GM21825 (cell line): ENCODE data around the gene TPCN1.

ENCODE experiments used
- ATAC-seq: cut with Tn5 transposase; IDR thresholded peaks from one replicate; pipeline ENCODE4 v1.9.1; 2021; ENCODE audit warnings: mild to moderate bottlenecking, moderate library complexity; ENCODE audit not compliant: unreplicated experiment

Gene TPCN1

GRCh38 chr12:113301811-113302210 is 80.5 kb downstream of the TPCN1 start:
- no peak for ATAC-seq

DNA sequence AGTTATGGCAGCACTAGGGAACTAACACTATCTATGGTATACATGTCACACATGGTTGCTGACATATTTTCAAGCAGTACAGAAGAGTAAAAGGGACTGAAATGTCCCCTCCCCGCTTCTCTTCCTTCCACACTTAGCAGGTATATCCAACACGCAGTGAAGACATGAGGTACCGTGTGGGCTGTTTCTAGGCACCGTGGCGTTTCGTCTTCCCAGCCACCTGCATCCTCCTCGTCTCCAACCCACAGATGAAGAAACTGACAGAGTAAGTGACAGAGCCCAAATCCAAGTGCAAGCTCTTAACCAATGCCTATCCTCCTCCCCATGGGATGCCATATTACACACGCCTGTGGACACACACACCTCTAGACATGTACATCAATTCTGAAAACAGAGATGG is 81.2 kb downstream of the TPCN1 start:
- no peak for ATAC-seq

- ATAC-seq: no peak
These were observed 81.8 kb downstream of the TPCN1 start for GRCh38 chr12:113302886-113303640.

DNA sequence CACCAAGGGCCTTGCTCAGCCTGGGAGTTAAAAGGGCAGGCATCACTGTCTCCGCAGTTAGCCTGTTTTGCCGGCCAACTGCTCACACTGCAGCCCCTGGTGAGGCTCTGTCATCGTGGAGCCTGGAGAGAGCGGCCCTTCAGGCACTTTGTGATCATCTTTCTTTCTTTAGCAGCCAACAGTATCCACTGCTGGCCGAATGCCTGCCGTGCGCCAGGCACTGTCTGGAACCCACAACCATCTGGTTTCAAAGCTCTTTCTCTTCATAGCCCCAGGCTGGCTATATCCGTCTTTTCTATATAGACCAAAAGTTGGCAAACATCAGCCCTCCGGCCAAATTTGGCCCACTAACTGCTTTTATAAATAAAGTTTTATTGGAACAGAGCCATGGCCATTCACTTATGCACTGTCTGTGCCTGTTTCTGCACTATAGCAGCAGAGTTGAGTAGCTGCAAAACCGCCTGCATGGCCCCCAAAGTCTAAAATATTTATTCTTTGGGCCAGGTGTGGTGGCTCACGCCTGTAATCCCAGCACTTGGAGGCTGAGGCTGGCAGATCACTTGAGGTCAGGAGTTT is 84.1 kb downstream of the TPCN1 start:
- ATAC-seq: no peak

DNA sequence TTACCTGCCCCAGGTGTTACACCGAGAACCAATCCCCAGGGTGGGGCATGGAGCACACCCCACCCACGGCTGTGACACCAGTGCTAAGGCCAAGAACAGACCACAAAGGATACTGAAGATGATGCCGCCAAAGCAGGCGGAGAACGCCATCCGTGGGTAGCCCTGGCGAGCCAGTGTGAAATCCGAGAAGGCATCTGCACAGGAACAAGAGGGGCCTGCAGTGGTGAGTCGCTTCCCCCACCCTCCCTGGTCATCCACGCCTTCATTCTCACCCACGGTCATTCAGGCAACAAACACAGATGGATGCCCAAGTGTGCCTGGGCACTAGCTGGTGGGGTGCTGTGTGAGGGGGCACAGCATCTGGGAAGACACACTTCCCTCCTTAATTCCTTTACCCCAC is 85.1 kb downstream of the TPCN1 start:
- no peak for ATAC-seq

DNA sequence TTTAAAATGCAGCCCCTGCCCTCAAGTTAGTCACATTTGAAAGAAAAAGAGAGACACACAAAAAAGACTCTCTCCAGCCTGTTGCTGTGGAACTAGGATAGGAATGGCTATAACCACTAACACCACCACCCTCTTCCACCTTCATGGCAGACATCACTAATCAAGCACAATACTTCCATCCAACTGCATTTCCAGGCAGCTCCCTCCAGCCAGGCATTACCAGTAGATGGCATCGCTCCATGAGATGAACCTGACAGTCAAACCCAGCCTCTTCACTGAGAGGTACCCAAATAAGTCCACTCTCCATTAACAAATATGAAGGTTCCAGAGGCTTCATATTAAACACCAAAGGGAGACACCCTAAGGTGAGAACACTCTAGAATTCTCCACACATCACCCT is 89.2 kb downstream of the TPCN1 start:
- ATAC-seq: no peak

DNA sequence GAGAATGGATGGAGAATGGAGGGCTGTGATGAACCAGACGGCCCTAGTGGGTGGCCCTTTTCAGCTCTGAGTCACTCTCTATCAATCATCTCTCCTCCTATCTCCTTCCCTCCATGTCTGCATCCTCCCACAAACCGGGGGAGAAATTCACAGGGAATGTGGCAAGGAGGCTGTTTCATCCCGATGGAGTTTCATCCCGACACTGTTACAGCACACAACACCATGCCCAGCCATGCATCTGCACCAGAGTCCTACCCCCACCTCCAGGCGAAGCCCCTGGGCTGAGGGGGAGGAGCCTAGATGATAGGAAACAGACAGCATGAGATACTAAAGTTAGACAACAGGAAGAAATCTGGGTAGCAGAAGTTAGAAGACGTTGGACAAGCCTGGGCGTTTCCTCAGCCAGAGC is 92.9 kb downstream of the TPCN1 start:
- ATAC-seq: no peak

GRCh38 chr12:113315358-113315757 is 94.1 kb downstream of the TPCN1 start:
- no peak for ATAC-seq

GRCh38 chr12:113316155-113316554 is 94.9 kb downstream of the TPCN1 start:
- no peak for ATAC-seq

DNA sequence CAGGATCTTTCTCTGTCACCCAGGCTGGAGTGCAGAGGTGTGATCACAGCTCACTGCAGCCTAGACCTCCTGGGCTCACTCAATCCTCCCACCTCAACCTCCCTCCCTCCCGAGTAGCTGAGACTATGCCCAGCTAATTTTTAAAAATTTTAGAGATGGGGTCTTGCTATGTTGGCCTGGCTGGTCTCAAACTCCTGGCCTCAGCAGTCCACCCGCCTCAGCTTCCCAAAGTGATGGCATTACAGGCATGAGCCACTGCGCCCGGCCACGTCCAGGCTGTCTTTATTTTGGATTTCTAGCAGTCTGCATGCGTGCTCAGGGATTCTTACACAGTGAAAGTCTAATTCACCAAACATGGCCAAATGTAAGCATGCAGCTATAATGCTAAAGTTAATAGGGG is 95.9 kb downstream of the TPCN1 start:
- ATAC-seq: no peak

GRCh38 chr12:113318046-113318656 is 96.9 kb downstream of the TPCN1 start:
- ATAC-seq: no peak

DNA sequence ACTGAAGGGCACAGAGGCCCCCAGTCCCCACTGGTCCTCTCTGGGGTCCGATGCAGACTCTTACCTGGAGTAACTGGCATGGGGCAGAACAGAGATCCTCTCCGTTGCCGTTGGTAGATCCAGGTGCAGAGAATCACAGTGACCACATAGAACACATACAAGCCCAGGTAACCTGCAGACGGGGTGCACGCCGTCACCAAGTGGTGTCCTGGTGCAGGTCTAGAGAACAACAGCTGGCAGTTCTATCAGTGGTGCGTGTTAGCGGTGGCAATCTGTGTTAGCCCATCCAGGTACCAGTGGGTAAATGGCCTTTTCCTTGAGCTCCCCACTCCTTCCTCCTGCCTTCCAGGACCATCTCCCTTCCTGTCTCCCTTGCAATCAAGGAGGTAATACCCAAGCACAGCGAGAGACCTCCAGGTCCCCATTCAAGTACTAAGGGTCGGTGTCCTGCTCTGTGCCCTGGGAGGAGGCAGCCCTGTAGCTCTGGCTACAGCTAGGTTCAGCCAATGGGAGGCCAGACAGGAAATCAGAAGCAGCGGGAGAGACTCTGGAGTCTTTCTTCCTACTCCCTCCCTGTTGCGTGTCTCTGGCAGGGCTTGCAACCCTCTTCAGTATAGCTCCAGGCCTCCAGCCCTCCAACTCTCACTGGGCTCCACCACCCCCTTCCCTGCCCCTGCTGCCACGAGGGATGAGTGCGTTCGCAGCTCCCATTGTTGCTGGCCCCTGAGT is 97.8 kb downstream of the TPCN1 start:
- ATAC-seq: no peak

DNA sequence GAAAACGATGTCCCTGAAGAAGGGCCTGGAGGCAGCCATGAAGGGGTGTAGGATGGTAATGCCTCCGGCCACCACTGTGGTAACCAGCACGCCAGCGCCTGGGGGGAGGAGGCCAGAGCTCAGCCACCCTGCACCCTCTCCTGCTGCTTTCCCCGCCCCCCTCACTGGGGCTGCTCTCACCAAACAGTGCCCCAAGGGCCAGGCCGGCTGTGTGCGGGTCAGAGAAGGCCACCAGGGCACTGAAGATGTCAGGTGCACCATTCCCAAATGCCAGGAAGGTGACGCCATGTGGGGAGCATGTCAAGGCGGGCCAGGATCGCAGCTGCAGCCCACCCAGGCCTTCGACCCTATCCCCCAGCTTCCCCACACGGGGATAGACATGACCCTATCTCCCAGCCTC is 99.1 kb downstream of the TPCN1 start:
- no peak for ATAC-seq

- ATAC-seq: no peak
These were observed 101.1 kb downstream of the TPCN1 start for GRCh38 chr12:113322343-113322742.

DNA sequence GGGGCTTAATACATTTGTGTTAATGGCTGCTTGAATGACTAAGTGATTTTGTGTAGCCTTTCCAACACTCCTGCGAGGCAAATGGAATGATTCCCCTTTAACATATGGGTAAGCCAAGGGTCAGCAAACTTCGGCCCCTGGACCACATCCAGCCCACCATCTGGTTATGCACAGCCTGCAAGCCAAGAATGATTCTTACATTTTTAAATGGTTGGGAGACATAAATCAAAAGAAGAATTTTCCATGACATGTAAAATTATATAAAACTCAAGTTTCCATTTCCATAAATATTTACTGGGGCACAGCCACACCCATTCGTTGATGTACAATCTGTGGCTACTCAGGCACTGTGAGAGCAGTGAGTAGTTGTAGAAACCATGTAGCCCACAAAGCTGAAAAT is 104.7 kb downstream of the TPCN1 start:
- ATAC-seq: no peak

DNA sequence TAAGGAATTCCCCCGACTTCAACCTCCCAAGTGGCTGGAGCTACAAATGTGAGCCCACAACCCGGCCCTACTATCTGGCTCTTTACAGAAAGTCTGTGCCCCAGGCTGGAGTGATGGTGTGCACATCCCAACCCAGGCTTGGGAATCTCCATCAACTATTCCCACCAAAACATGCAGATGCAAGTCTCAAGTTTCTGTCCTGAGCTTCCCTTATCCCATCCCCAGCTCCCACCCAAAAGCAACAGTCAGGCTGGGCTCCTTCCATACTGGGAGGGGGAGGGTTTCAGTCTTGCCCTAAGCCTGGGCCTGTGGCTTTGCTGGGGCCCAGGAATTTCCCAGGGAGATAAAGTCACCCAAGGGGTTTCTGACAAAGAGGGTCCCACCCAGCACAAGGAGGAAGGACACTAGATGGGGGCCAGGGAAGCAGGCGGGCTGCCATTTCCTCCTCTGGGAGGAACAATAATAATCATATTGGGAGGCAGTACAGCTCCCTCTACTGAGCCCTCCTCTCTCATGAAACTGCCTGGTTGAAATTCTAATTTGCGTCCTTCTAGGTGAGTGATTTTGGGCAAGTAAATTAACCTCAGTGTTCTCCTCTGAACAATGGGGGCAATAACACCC is 105.6 kb downstream of the TPCN1 start:
- ATAC-seq: no peak

- no peak for ATAC-seq
These were observed 107.2 kb downstream of the TPCN1 start for GRCh38 chr12:113328368-113328889.

DNA sequence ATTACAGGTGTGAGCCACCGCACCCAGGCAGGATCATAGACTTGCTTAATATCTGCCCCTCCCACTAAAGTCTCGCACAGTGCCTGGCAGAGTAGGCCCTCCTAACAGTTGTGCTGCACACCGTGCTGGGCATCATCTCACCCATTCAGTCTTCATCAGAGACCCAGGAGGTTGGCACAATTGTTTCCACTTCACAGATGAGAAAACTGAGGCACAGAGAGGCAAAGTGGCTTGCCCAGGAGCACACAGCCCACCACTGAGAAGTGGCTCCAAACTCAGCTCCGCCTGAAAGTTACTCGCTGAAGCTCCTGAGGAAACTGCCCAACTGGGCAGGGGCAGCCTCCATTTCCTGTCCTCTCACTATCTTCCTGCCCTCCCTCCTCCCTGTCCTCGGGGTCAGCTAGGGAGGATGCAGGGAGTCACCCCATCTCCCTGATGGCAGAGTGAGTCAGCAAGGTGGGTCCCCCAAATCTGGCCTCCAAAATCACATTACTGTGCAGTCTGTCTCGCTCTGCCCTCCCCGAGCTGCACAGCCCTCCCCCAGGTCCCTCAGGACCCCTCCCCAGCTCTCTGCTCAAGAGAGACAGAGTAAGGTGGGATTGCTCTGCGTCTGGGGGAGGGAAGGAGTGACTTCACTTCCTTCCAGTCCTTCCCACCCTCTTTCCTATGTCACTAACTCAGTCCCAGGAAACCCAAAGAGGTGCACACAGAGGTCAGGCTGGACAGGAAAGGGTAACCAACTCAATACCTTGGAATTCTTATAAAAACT is 107.9 kb downstream of the TPCN1 start:
- no peak for ATAC-seq

DNA sequence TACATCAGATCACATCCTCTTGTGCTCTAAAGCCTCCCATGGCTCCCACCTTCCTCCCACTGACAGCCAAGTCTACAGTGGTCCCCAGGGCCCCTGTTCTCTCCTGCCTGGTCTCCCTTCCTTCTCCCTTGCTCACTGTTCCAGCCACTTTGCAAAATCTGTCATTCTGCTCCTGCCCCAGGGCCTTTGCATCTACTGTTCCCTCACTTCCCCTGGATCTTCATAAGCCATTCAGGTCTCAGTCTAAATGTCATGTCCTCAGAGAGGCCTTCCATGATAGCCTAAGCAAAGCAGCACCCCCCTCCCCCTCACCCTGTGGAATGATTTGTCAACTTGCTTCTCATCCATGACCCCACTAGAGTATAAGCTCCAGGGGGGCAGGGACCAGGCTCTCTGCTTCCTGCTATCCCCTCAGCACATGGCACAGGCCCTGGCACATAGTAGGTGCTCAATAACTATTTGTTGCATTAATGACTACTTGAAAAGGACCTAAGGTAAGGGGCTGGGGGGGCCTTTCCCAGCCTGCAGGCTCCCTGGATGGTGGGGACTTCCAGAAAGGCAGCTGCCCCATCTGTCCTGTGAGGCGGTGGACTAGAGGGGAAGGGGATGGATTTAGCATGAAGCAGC is 108.6 kb downstream of the TPCN1 start:
- no peak for ATAC-seq

DNA sequence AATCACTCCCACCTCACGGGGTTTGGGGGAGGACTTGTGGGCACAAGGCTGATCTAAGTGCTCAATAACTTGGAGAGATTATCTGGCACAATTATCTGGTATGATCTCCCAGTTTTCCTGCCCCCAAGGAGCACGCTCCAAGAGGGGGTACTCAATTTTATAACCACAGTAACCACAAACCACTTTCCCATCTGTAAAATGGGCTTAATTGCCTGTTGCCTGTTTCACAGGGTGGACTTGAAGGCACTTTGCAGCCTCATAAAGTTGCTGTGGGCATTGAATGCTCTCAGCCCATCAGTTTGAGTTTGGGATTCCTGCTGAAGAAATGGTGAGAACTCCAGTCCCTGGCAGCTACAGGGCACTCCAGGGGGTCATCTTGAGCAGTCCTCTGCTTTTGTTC is 109.2 kb downstream of the TPCN1 start:
- ATAC-seq: no peak
